CD4-positive, alpha-beta T cell (primary cell): ENCODE results near the gene LPP. TPM values are rescaled to one million over a fixed set of nuclear protein-coding genes. Genes with fewer than 3 reads are reported as not detected.

Experiments used
- ATAC-seq: fragments of 200-7000 bp; cut with Tn5 transposase; one replicate; pipeline ENCODE4 v1.10.0; 2022; ENCODE audit warnings: mild to moderate bottlenecking; ENCODE audit not compliant: poor library complexity
- CTCF ChIA-PET: fragments of 350-600 bp; sonication (Branson Sonifier 250); formaldehyde crosslinking; loops from one replicate; lab custom pipeline; 2021; ENCODE audit warnings: antibody characterized with exemption, inconsistent platforms; lab: Charles Lee
- POLR2A ChIA-PET: fragments of 350-600 bp; sonication (Branson Sonifier 250); formaldehyde crosslinking; loops from one replicate; lab custom pipeline; 2021; ENCODE audit warnings: antibody characterized with exemption, inconsistent platforms; lab: Charles Lee
- DNase-seq, 14 experiments: peaks; one replicate each; pipeline ENCODE4 v3.0.0-alpha.2; 2013 to 2020; ENCODE audit warnings: mixed read lengths in 2 of 14
- H3K27ac ChIP-seq, 2 donors: one replicate each; pipeline versions ENCODE4 v1.5.1 to v1.7.0; 2013; ENCODE audit warnings: low read length in 2 of 2, low read depth in 1 of 2, mild to moderate bottlenecking in 1 of 2
- H3K27me3 ChIP-seq, 2 experiments: 1 replicate in 1 of 2; 2 replicates in 1 of 2; pipeline versions ENCODE4 v1.6.1 to v1.7.0; 2013; ENCODE audit warnings: low read length in 2 of 2, control low read depth in 1 of 2, mild to moderate bottlenecking in 1 of 2, moderate library complexity in 1 of 2; ENCODE audit not compliant: insufficient read depth in 2 of 2, control insufficient read depth in 1 of 2
- H3K36me3 ChIP-seq: one replicate; pipeline ENCODE4 v1.6.1; 2013; ENCODE audit warnings: low read length, control low read depth; ENCODE audit not compliant: insufficient read depth
- H3K4me1 ChIP-seq: one replicate; pipeline ENCODE4 v1.6.1; 2013; ENCODE audit warnings: low read length, control low read depth; ENCODE audit not compliant: insufficient read depth
- H3K4me3 ChIP-seq: one replicate; pipeline ENCODE4 v1.5.1; 2013; ENCODE audit warnings: mild to moderate bottlenecking, low read length, moderate library complexity
- H3K9me3 ChIP-seq, 2 experiments: 1 replicate in 1 of 2; 2 replicates in 1 of 2; pipeline versions ENCODE4 v1.6.1 to v1.7.0; 2013; ENCODE audit warnings: low read length in 2 of 2, mild to moderate bottlenecking in 2 of 2, control low read depth in 1 of 2, moderate library complexity in 1 of 2; ENCODE audit not compliant: control insufficient read depth in 1 of 2, insufficient read depth in 1 of 2
- H3K27ac Mint-ChIP-seq: one replicate; pipeline ENCODE4 v1.8.0; 2020; ENCODE audit warnings: mixed read lengths
- H3K27me3 Mint-ChIP-seq: one replicate; pipeline ENCODE4 v1.8.0; 2021; ENCODE audit warnings: mixed read lengths
- H3K36me3 Mint-ChIP-seq: one replicate; pipeline ENCODE4 v1.8.0; 2021; ENCODE audit warnings: low read depth, mixed read lengths
- H3K4me1 Mint-ChIP-seq: one replicate; pipeline ENCODE4 v1.8.0; 2021; ENCODE audit warnings: low read depth, mixed read lengths
- H3K4me3 Mint-ChIP-seq: one replicate; pipeline ENCODE4 v1.8.0; 2020; ENCODE audit warnings: mild to moderate bottlenecking, mixed read lengths
- H3K9me3 Mint-ChIP-seq: one replicate; pipeline ENCODE4 v1.8.0; 2020; ENCODE audit warnings: mixed read lengths
- intact Hi-C, 2 experiments: fragments of 100-400 bp; cut with DNase I in 1 of 2; cut with micrococcal nuclease in 1 of 2; formaldehyde crosslinking; loops; one replicate each; pipeline versions ENCODE4 v1.15.1 to v1.9.0; 2023 to 2025; cut with DNase I, micrococcal nuclease
- total RNA-seq, 174 experiments: library from RNA in 2 of 174; stranded (reverse) in 2 of 174; gene quantifications; one replicate each; pipeline ENCODE4 v1.2.3 and lab custom pipeline; 2021 to 2026
- TF ChIP-seq, protein P1 (sequence below): fragments of 200-600 bp; IDR thresholded peaks from one replicate; pipeline ENCODE4 v1.8.0; 2022; ENCODE audit warnings: antibody characterized with exemption, mild to moderate bottlenecking

Gene LPP
- total RNA-seq, 2 experiments from 2014 or later = 45.6 to 45.9 TPM

DNA sequence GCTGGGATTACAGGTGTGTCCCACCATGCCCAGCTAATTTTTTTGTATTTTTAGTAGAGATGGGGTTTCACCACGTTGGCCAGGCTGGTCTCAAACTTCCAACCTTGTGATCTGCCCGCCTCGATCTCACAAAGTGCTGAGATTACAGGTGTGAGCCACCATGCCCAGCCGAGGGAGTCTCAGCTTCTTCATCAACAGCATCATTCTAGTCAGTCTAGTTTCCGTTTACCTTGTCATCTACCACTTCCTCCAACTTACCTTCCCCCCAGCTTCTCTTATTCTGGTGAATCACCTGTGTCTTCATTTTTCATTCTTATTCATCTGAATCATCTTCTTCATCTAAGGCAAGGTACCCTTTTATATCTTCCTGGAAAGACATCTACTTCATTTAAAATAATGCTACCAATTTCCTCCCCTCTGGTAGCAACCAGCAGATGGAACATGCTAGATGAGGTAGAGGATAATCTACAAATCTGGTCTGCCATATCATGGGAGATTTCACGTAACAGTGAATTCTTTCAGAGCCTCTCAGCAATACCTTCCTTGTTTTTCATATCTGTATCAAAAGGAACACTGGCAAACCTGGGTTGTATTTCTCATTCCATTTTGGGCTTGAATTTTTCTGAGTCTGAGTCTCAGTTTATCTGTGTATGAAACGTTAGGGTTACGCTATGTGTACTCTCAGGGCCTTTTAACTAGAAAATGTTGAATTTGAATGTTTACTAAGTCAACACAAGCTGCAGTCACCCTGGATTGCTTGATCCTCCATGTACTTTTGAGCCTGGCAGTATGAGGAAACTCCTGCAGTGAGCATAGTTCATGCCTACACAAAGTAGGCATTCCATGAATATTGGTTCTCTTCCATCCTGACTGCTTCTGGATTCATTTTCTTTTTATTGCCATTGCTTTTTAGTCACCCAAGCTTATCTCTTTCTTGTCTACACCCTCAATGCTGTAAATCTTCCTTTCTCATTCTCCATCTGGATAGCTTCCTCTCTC lies 16.8 kb downstream of the LPP start:
- Histone ChIP-seq H3K36me3 (no peaks in the 10 kb centered on the region), H3K4me1 (peaks cover 23% of the 10 kb centered on the region), H3K27me3 (no peaks in the 10 kb centered on the region), H3K4me3 (no peak overlapping the region), H3K27ac (no peak overlapping the region), H3K9me3 (no peaks in the 10 kb centered on the region)
- POLR2A ChIA-PET = interaction anchor here (0.6 to 1.6 kb wide), 6 partner anchors 12 to 556 kb away, joined by 3 to 7 read pairs (median 4); partner anchors contain the start of genes BCL6 and LPP
- DNase-seq (peak in 10 of 14 experiments; percentile 16 to 76 (median 44)), ATAC-seq (peak; percentile 99)
- Mint-ChIP-seq H3K27ac (peak overlapping the region; percentile 75), H3K4me3 (peak overlapping the region; percentile 2), H3K27me3 (no peaks in the 10 kb centered on the region), H3K36me3 (no peaks in the 10 kb centered on the region), H3K9me3 (no peaks in the 10 kb centered on the region), H3K4me1 (peaks cover 37% of the 10 kb centered on the region)
- intact Hi-C loops = loop anchor here in 1 of 2 experiments (2.0 kb wide), 1 partner anchor 16 kb away; the partner anchor contains the start of gene LPP
- TF ChIP-seq, protein P1, sequence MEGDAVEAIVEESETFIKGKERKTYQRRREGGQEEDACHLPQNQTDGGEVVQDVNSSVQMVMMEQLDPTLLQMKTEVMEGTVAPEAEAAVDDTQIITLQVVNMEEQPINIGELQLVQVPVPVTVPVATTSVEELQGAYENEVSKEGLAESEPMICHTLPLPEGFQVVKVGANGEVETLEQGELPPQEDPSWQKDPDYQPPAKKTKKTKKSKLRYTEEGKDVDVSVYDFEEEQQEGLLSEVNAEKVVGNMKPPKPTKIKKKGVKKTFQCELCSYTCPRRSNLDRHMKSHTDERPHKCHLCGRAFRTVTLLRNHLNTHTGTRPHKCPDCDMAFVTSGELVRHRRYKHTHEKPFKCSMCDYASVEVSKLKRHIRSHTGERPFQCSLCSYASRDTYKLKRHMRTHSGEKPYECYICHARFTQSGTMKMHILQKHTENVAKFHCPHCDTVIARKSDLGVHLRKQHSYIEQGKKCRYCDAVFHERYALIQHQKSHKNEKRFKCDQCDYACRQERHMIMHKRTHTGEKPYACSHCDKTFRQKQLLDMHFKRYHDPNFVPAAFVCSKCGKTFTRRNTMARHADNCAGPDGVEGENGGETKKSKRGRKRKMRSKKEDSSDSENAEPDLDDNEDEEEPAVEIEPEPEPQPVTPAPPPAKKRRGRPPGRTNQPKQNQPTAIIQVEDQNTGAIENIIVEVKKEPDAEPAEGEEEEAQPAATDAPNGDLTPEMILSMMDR = no peak
- CTCF ChIA-PET = interaction anchor here (1.2 to 1.6 kb wide), 3 partner anchors 423 to 432 kb away, joined by 3 to 4 read pairs (median 3); no protein-coding TSS in a partner anchor

DNA sequence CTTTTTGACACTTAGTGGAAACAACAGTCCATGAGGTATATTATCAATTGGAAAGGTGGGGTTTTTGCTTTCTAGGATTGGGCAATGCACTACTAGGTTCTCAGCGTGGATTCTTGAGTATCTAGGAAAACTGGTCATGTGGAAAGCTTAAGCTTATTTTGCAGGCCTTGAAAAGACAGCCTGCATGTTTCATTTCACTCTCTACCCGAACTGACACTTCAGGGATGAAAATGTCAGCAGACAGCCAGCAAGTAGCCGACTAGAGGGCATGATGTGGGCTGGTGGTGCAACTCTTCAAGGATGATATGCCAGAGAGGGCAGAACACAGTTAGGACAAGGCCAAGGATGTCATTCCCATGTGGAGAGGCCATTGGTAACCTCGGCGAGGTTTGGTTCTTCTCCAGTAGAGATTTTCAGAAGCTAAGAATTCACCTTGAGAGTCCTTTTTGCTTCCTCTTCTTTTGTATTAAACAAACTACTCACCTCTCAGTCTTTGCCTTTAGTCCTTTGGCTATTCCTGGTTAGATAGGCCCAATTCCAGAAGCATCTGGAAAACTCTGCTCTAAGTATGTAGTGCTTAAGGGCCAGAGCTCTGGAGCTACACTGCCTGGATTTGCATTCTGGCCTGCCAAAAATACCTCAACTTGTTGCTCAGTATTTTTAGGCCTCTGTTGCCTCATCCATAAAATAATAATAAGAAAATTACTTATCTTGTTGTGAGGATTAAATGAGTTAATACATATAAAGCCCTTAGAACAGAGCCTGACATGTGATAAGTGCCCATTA lies 17.9 kb downstream of the LPP start:
- H3K27ac Mint-ChIP-seq = no peak overlapping the region
- peaks cover 41% of the 10 kb centered on the region for H3K4me1 Mint-ChIP-seq
- H3K36me3 Mint-ChIP-seq = peaks cover 2% of the 10 kb centered on the region
- TF ChIP-seq, protein P1 = no peak
- ChIA-PET POLR2A (interaction anchor here (0.6 to 1.6 kb wide), 3 partner anchors 17 to 426 kb away, joined by 3 to 5 read pairs (median 3); partner anchors contain the start of gene BCL6), CTCF (interaction anchor here (1.2 to 1.6 kb wide), 3 partner anchors 424 to 433 kb away, joined by 3 to 4 read pairs (median 3); no protein-coding TSS in a partner anchor)
- H3K9me3 ChIP-seq = no peaks in the 10 kb centered on the region
- DNase-seq = no peak
- no peak overlapping the region for H3K27ac ChIP-seq
- intact Hi-C loops = loop anchor here in 1 of 2 experiments (2.0 kb wide), 1 partner anchor 17 kb away; the partner anchor contains the start of gene LPP
- H3K4me3 ChIP-seq = no peak overlapping the region
- ATAC-seq = no peak
- H3K36me3 ChIP-seq = no peaks in the 10 kb centered on the region
- no peak overlapping the region for H3K4me3 Mint-ChIP-seq
- H3K4me1 ChIP-seq = peaks cover 23% of the 10 kb centered on the region
- no peaks in the 10 kb centered on the region for H3K27me3 Mint-ChIP-seq
- no peaks in the 10 kb centered on the region for H3K27me3 ChIP-seq
- no peaks in the 10 kb centered on the region for H3K9me3 Mint-ChIP-seq
